HG03135 (cell line): ENCODE measurements around the gene RADX.
"Not testable (repeated sequence)": the region's sequence is repeated elsewhere in the genome, so short reads cannot be mapped to it uniquely, and the experiment has no call there.

ENCODE experiments used
- ATAC-seq: cut with Tn5 transposase; IDR thresholded peaks from one replicate; pipeline ENCODE4 v1.9.1; 2021; ENCODE audit warnings: mild to moderate bottlenecking, moderate library complexity; ENCODE audit not compliant: unreplicated experiment

The RADX gene

GRCh38 chrX:106611679-106612392 lies at the start of gene RADX:
Gene RADX, plus strand, starts transcription at chrX:106611978. Its CDS starts 103 bp downstream, at chrX:106612081.
- ATAC-seq, result peak; percentile 97

GRCh38 chrX:106564986-106565385 lies 46.8 kb upstream of the RADX start:
- ATAC-seq, result no peak

- ATAC-seq, result no peak
These were observed 45.4 kb upstream of the RADX start for GRCh38 chrX:106566362-106566761.

GRCh38 chrX:106581856-106582255 lies 29.9 kb upstream of the RADX start:
- ATAC-seq, result no peak

GRCh38 chrX:106585478-106585877 lies 26.3 kb upstream of the RADX start:
- ATAC-seq, result no peak

- ATAC-seq, result no peak
These were observed 23.0 kb upstream of the RADX start for GRCh38 chrX:106588801-106589200.

- ATAC-seq, result no peak
These were observed 12.4 kb upstream of the RADX start for GRCh38 chrX:106599411-106599810.

GRCh38 chrX:106606571-106606970 lies 5.2 kb upstream of the RADX start:
- ATAC-seq, result no peak

GRCh38 chrX:106608016-106608415 lies 3.8 kb upstream of the RADX start:
- ATAC-seq, result no peak

GRCh38 chrX:106611317-106611678 lies 480 bp upstream of the RADX start:
- peak; percentile 6 for ATAC-seq

- peak; percentile 30 for ATAC-seq
These were observed 600 bp downstream of the RADX start for GRCh38 chrX:106612393-106612763.

GRCh38 chrX:106613277-106613676 lies 1.5 kb downstream of the RADX start:
- ATAC-seq, result no peak

GRCh38 chrX:106615041-106615440 lies 3.3 kb downstream of the RADX start:
- ATAC-seq, result no peak

GRCh38 chrX:106619797-106620196 lies 8.0 kb downstream of the RADX start:
- no peak for ATAC-seq

GRCh38 chrX:106621836-106622235 lies 10.1 kb downstream of the RADX start:
- ATAC-seq, result no peak

- no peak for ATAC-seq
These were observed 15.0 kb downstream of the RADX start for GRCh38 chrX:106626789-106627188.

- no peak for ATAC-seq
These were observed 19.8 kb downstream of the RADX start for GRCh38 chrX:106631615-106632014.

- peak; percentile 94 for ATAC-seq
These were observed 38.0 kb downstream of the RADX start for GRCh38 chrX:106649523-106650428.

- ATAC-seq, result not testable (repeated sequence)
These were observed 41.8 kb downstream of the RADX start for GRCh38 chrX:106653625-106654024.

- no peak for ATAC-seq
These were observed 58.9 kb downstream of the RADX start for GRCh38 chrX:106670631-106671030.

- ATAC-seq, result no peak
These were observed 60.7 kb downstream of the RADX start for GRCh38 chrX:106672527-106672926.

- ATAC-seq, result no peak
These were observed 68.9 kb downstream of the RADX start for GRCh38 chrX:106680716-106681115.
